A549 (cell line): ENCODE measurements around the gene PRKCZ. TPM values are rescaled to one million over a fixed set of nuclear protein-coding genes. Genes with fewer than 3 reads are reported as not detected.

Source experiments
- ATAC-seq, 2 experiments: fragments of 200-7000 bp in 1 of 2; fragments of >200 bp in 1 of 2; cut with Nextera tagmentation in 1 of 2; cut with Tn5 transposase in 1 of 2; 3 replicates each; pipeline versions ENCODE4 v1.8.0 to v1.9.1; 2018 to 2020; ENCODE audit warnings: mild to moderate bottlenecking in 1 of 2, moderate library complexity in 1 of 2
- CTCF ChIA-PET: fragments of 300-600 bp; sonication (Branson Sonifier 250); formaldehyde crosslinking; extraction: SDS; loops from one replicate; lab custom pipeline; 2021; ENCODE audit warnings: antibody characterized with exemption, inconsistent platforms; lab: Yijun Ruan, JAX
- POLR2A ChIA-PET: fragments of 350-600 bp; formaldehyde crosslinking; extraction: SDS; loops from one replicate; lab custom pipeline; 2021; ENCODE audit warnings: antibody characterized with exemption, inconsistent platforms; lab: Yijun Ruan, JAX
- DNase-seq, 2 experiments: peaks; one replicate each; pipeline versions ENCODE4 v3.0.0 to v3.0.0-alpha.2; 2011 to 2016; ENCODE audit warnings: low read depth in 1 of 2, low spot score in 1 of 2
- FAIRE-seq: peaks from 2 replicates; lab custom pipeline; 2011; peaks lifted over from hg19 to GRCh38; lab: Jason Lieb, UNC
- H3K27ac ChIP-seq, 2 experiments: fragments of >200 bp; sonication (Bioruptor Twin); formaldehyde crosslinking; 3 replicates each; pipeline ENCODE4 v1.5.1; 2016 to 2017
- H3K4me1 ChIP-seq: fragments of >200 bp; sonication (Bioruptor Twin); formaldehyde crosslinking; 3 replicates; pipeline ENCODE4 v1.6.1; 2016
- H3K4me2 ChIP-seq: fragments of >200 bp; sonication (Bioruptor Twin); formaldehyde crosslinking; 3 replicates; pipeline ENCODE4 v1.6.1; 2016
- H3K4me3 ChIP-seq: fragments of >200 bp; sonication (Bioruptor Twin); formaldehyde crosslinking; 3 replicates; pipeline ENCODE4 v1.5.1; 2016
- H3K9me3 ChIP-seq: fragments of >200 bp; sonication (Bioruptor Twin); formaldehyde crosslinking; 3 replicates; pipeline ENCODE4 v1.6.1; 2016
- EHMT2 ChIP-seq: fragments of 200-600 bp; sonication (generic); IDR thresholded peaks from 2 replicates; pipeline ENCODE4 v1.6.1; 2016; ENCODE audit warnings: antibody characterized with exemption, low read depth, mild to moderate bottlenecking, moderate library complexity
- ESRRA ChIP-seq: fragments of 150-350 bp; IDR thresholded peaks from 2 replicates; pipeline ENCODE4 v1.6.1; 2014; ENCODE audit warnings: mild to moderate bottlenecking, low read length, borderline replicate concordance
- FOSB ChIP-seq: fragments of 250-450 bp; sonication (Bioruptor Pico); IDR thresholded peaks from 2 replicates; pipeline ENCODE4 v1.5.0; 2020; ENCODE audit warnings: mild to moderate bottlenecking, moderate library complexity
- FOSL2 ChIP-seq, 2 experiments: fragments of 450-650 bp in 1 of 2; fragments of >200 bp in 1 of 2; sonication (Bioruptor Twin) in 1 of 2; formaldehyde crosslinking; IDR thresholded peaks; 2 replicates each; pipeline versions ENCODE4 v1.5.0 to v1.6.1; 2016 to 2020; ENCODE audit warnings: mild to moderate bottlenecking in 1 of 2, moderate library complexity in 1 of 2
- KDM5A ChIP-seq: fragments of 200-600 bp; sonication (generic); IDR thresholded peaks from 2 replicates; pipeline ENCODE4 v1.6.1; 2016; ENCODE audit warnings: antibody characterized with exemption, mild to moderate bottlenecking
- MYC ChIP-seq: IDR thresholded peaks from 2 replicates; pipeline ENCODE4 v1.6.1; 2012; ENCODE audit warnings: mild to moderate bottlenecking, inconsistent platforms, low read length, improper control_type of control experiment, borderline replicate concordance
- NPAS2 ChIP-seq: fragments of 250-450 bp; sonication (Bioruptor Pico); IDR thresholded peaks from 2 replicates; pipeline ENCODE4 v1.8.0; 2022; ENCODE audit warnings: mild to moderate bottlenecking, moderate library complexity, borderline replicate concordance
- POLR2A ChIP-seq: IDR thresholded peaks from 2 replicates; pipeline ENCODE4 v1.6.1; 2012; ENCODE audit warnings: mild to moderate bottlenecking, low read length
- POLR2AphosphoS2 ChIP-seq: conservative IDR thresholded peaks from 2 replicates; pipeline ENCODE4 v1.6.1; 2012; ENCODE audit warnings: low read length, improper control_type of control experiment, inconsistent platforms
- RARB ChIP-seq: fragments of 250-450 bp; sonication (Bioruptor Pico); IDR thresholded peaks from 2 replicates; pipeline ENCODE4 v1.8.0; 2021; ENCODE audit warnings: mild to moderate bottlenecking, moderate library complexity
- RFX5 ChIP-seq: fragments of 450-650 bp; IDR thresholded peaks from 2 replicates; pipeline ENCODE4 v1.7.1; 2014; ENCODE audit warnings: antibody characterized with exemption, mild to moderate bottlenecking, moderate library complexity
- RNF2 ChIP-seq: fragments of 200-600 bp; sonication (generic); IDR thresholded peaks from 2 replicates; pipeline ENCODE4 v1.6.1; 2016; ENCODE audit warnings: low read depth, mild to moderate bottlenecking, antibody characterized with exemption, moderate library complexity, borderline replicate concordance
- TFCP2L1 ChIP-seq: fragments of 250-450 bp; sonication (Bioruptor Pico); IDR thresholded peaks from 2 replicates; pipeline ENCODE4 v1.5.0; 2021; ENCODE audit warnings: mild to moderate bottlenecking
- ZNF302 ChIP-seq: fragments of 250-450 bp; sonication (Bioruptor Pico); IDR thresholded peaks from 2 replicates; pipeline ENCODE4 v1.9.0; 2021; ENCODE audit warnings: inconsistent platforms, mild to moderate bottlenecking, moderate library complexity
- ZSCAN20 ChIP-seq: fragments of 250-450 bp; sonication (Bioruptor Pico); IDR thresholded peaks from 2 replicates; pipeline ENCODE4 v1.8.0; 2022; ENCODE audit warnings: mild to moderate bottlenecking, moderate library complexity
- WGBS: methylation state at CpG from one replicate; pipeline ENCODE4 v1.1.6; 2017; ENCODE audit errors: missing lambda C conversion rate; 5-methylcytosine and 5-hydroxymethylcytosine counted together
- polyA plus RNA-seq, 4 experiments: library from polyadenylated mRNA; depleted of rRNA in 3 of 4; stranded (reverse); fragments of >200 nt; fragmentation: RNase III in 1 of 4; extraction: RNeasy Plus Mini Kit Qiagen cat#74134 plus additional on column Dnase treatment in 1 of 4; gene quantifications; 2 replicates in 3 of 4; 3 replicates in 1 of 4; pipeline ENCODE4 v1.2.3, GENCODE V29; 2011 to 2017
- TF ChIP-seq, protein P1 (sequence below): fragments of 450-650 bp; IDR thresholded peaks from 2 replicates; pipeline ENCODE4 v1.6.1; 2014; ENCODE audit warnings: antibody characterized with exemption
- TF ChIP-seq, protein P2 (sequence below): IDR thresholded peaks from 2 replicates; pipeline ENCODE4 v1.6.1; 2012
- TF ChIP-seq, protein P3 (sequence below): fragments of 150-350 bp; IDR thresholded peaks from 2 replicates; pipeline ENCODE4 v1.6.1; 2014; ENCODE audit warnings: low read depth, mild to moderate bottlenecking, low read length
- TF ChIP-seq, protein P4 (sequence below): fragments of >200 bp; sonication (Bioruptor Twin); formaldehyde crosslinking; IDR thresholded peaks from 3 replicates; pipeline ENCODE4 v1.5.1; 2016
- TF ChIP-seq, protein P5 (sequence below): fragments of >200 bp; sonication (Bioruptor Twin); formaldehyde crosslinking; IDR thresholded peaks from 3 replicates; pipeline ENCODE4 v1.6.1; 2016
- TF ChIP-seq, protein P6 (sequence below): fragments of 250-450 bp; sonication (Bioruptor Pico); IDR thresholded peaks from 2 replicates; pipeline ENCODE4 v1.5.0; 2020; ENCODE audit warnings: low read depth, mild to moderate bottlenecking, moderate library complexity
- TF ChIP-seq, protein P7 (sequence below): IDR thresholded peaks from 2 replicates; pipeline ENCODE4 v1.6.1; 2012
- TF ChIP-seq, protein P8 (sequence below): fragments of 250-450 bp; sonication (Bioruptor Pico); IDR thresholded peaks from 2 replicates; pipeline ENCODE4 v1.5.0; 2021; ENCODE audit warnings: mild to moderate bottlenecking, moderate library complexity, borderline replicate concordance

PRKCZ gene
- polyA plus RNA-seq, 2 of the 4 experiments (the other 2 are of a cell fraction), result 9.5 to 9.8 TPM

DNA sequence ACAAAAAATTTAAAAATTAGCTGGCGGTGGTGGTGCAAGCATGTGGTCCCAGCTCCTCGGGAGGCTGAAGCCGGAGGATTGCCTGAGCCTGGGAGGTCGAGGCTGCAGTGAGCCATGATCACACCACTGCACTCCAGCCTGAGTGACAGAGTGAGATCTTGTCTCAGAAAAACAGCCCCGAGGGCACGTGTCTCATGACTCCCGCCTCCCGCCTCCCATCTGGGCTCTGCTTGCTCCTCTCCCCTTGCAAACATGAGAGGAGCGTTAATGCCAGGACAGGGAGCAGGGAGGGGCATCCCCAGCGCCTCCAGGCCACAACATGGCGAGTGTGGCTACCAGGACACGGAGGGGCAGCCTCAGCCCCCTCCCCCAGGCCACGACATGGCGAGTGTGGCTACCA lies 116.0 kb downstream of the PRKCZ start:
- Histone ChIP-seq H3K4me3 (no peak overlapping the region), H3K4me1 (no peaks in the 10 kb centered on the region), H3K4me2 (no peak overlapping the region), H3K9me3 (no peaks in the 10 kb centered on the region), H3K27ac (no peak overlapping the region)
- TF ChIP-seq RFX5, result no peak
- TF ChIP-seq TFCP2L1 (CRISPR knock-in tag), result no peak
- no peak for TF ChIP-seq EHMT2
- TF ChIP-seq KDM5A, result no peak
- TF ChIP-seq MYC, result no peak
- TF ChIP-seq, protein P1, sequence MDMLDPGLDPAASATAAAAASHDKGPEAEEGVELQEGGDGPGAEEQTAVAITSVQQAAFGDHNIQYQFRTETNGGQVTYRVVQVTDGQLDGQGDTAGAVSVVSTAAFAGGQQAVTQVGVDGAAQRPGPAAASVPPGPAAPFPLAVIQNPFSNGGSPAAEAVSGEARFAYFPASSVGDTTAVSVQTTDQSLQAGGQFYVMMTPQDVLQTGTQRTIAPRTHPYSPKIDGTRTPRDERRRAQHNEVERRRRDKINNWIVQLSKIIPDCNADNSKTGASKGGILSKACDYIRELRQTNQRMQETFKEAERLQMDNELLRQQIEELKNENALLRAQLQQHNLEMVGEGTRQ, result no peak
- no peak for TF ChIP-seq RNF2
- TF ChIP-seq, protein P2, sequence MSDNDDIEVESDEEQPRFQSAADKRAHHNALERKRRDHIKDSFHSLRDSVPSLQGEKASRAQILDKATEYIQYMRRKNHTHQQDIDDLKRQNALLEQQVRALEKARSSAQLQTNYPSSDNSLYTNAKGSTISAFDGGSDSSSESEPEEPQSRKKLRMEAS, result no peak
- 83% methylated on average over 11 of the region's 14 CpGs for WGBS
- ATAC-seq, result no peak
- no peak for FAIRE-seq
- ChIA-PET POLR2A (no interaction called here), CTCF (interaction anchor here (1.4 to 4.7 kb wide), 2 partner anchors 8 to 121 kb away, joined by 3 to 28 read pairs; no protein-coding TSS in a partner anchor)
- no peak for DNase-seq

DNA sequence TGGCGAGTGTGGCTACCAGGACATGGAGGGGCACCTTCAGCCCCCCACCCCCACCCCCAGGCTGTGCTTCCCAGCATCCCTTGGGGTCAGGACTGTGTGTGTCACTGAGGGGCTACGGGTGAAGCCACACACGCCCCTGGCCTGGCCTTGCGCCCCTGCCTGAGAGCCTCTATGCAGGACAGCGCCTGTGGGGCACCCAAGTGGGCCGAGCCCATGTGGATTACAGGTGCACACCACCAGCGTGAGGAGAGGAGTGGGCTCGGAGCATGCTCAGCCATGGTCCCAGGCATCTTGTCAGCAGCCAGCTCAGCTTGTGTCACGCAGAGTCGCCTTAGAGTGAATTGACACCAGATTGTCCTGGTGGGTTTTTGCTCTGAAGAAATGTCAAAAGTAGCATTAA lies 116.5 kb downstream of the PRKCZ start:
- WGBS, result 97% methylated on average over 4 of the region's 10 CpGs
- DNase-seq, result no peak
- ChIA-PET POLR2A (no interaction called here), CTCF (interaction anchor here (0.7 to 1.4 kb wide), 2 partner anchors 98 to 122 kb away, joined by 3 read pairs; no protein-coding TSS in a partner anchor)
- Histone ChIP-seq H3K4me3 (no peak overlapping the region), H3K4me2 (no peak overlapping the region), H3K4me1 (no peaks in the 10 kb centered on the region), H3K9me3 (no peaks in the 10 kb centered on the region), H3K27ac (no peak overlapping the region)
- no peak for FAIRE-seq
- TF ChIP-seq, protein P3, sequence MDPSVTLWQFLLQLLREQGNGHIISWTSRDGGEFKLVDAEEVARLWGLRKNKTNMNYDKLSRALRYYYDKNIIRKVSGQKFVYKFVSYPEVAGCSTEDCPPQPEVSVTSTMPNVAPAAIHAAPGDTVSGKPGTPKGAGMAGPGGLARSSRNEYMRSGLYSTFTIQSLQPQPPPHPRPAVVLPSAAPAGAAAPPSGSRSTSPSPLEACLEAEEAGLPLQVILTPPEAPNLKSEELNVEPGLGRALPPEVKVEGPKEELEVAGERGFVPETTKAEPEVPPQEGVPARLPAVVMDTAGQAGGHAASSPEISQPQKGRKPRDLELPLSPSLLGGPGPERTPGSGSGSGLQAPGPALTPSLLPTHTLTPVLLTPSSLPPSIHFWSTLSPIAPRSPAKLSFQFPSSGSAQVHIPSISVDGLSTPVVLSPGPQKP, result no peak
- TF ChIP-seq POLR2A (no peak), ESRRA (no peak), EHMT2 (no peak), TFCP2L1 (CRISPR knock-in tag) (no peak), FOSB (no peak), RARB (no peak), FOSL2 (IDR thresholded peaks at IDR 0.05) (no peak), FOSL2 (CRISPR knock-in tag; IDR thresholded peaks at IDR 0.05) (no peak)
- TF ChIP-seq, protein P4, sequence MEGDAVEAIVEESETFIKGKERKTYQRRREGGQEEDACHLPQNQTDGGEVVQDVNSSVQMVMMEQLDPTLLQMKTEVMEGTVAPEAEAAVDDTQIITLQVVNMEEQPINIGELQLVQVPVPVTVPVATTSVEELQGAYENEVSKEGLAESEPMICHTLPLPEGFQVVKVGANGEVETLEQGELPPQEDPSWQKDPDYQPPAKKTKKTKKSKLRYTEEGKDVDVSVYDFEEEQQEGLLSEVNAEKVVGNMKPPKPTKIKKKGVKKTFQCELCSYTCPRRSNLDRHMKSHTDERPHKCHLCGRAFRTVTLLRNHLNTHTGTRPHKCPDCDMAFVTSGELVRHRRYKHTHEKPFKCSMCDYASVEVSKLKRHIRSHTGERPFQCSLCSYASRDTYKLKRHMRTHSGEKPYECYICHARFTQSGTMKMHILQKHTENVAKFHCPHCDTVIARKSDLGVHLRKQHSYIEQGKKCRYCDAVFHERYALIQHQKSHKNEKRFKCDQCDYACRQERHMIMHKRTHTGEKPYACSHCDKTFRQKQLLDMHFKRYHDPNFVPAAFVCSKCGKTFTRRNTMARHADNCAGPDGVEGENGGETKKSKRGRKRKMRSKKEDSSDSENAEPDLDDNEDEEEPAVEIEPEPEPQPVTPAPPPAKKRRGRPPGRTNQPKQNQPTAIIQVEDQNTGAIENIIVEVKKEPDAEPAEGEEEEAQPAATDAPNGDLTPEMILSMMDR, result no peak
- TF ChIP-seq, protein P5, sequence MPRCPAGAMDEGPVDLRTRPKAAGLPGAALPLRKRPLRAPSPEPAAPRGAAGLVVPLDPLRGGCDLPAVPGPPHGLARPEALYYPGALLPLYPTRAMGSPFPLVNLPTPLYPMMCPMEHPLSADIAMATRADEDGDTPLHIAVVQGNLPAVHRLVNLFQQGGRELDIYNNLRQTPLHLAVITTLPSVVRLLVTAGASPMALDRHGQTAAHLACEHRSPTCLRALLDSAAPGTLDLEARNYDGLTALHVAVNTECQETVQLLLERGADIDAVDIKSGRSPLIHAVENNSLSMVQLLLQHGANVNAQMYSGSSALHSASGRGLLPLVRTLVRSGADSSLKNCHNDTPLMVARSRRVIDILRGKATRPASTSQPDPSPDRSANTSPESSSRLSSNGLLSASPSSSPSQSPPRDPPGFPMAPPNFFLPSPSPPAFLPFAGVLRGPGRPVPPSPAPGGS, result no peak
- no peak for ATAC-seq

DNA sequence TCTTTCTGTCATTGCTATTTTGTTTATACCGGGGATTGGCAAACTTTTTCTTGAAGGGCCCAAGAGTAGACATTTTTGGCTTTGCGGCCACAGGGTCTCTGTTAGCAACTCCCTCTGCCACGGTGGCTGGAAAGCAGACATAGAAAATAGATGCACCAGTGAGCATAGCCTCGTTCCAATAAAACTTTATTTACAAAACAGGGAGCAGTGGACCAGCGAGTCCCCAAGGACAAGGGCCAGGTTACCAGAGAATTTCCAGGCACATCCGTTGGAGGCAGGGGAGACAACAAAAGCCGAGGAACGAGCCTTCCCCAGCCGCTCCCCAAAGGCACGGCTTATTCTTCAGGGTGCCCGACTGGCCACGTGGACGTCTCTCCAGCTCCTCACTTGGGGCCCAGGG lies 117.9 kb downstream of the PRKCZ start:
- H3K27ac ChIP-seq, result no peak overlapping the region
- H3K4me2 ChIP-seq, result no peak overlapping the region
- no peaks in the 10 kb centered on the region for H3K4me1 ChIP-seq
- 80% methylated on average over 11 of the region's 13 CpGs for WGBS
- no peak for ATAC-seq
- ChIA-PET CTCF (interaction anchor here (1.1 to 1.3 kb wide), 2 partner anchors 20 to 28 kb away, joined by 3 read pairs; no protein-coding TSS in a partner anchor), POLR2A (no interaction called here)
- no peak overlapping the region for H3K4me3 ChIP-seq
- no peak for DNase-seq
- no peak for FAIRE-seq
- H3K9me3 ChIP-seq, result no peaks in the 10 kb centered on the region
- TF ChIP-seq FOSL2 (IDR thresholded peaks at IDR 0.05) (no peak), FOSL2 (CRISPR knock-in tag; IDR thresholded peaks at IDR 0.05) (no peak), ZSCAN20 (CRISPR knock-in tag) (no peak), RNF2 (no peak), TFCP2L1 (CRISPR knock-in tag) (no peak), ZNF302 (CRISPR knock-in tag) (no peak), ESRRA (no peak), POLR2AphosphoS2 (no peak), NPAS2 (no peak)
- TF ChIP-seq, protein P6, sequence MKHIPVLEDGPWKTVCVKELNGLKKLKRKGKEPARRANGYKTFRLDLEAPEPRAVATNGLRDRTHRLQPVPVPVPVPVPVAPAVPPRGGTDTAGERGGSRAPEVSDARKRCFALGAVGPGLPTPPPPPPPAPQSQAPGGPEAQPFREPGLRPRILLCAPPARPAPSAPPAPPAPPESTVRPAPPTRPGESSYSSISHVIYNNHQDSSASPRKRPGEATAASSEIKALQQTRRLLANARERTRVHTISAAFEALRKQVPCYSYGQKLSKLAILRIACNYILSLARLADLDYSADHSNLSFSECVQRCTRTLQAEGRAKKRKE (CRISPR knock-in tag), result no peak
- TF ChIP-seq, protein P7, sequence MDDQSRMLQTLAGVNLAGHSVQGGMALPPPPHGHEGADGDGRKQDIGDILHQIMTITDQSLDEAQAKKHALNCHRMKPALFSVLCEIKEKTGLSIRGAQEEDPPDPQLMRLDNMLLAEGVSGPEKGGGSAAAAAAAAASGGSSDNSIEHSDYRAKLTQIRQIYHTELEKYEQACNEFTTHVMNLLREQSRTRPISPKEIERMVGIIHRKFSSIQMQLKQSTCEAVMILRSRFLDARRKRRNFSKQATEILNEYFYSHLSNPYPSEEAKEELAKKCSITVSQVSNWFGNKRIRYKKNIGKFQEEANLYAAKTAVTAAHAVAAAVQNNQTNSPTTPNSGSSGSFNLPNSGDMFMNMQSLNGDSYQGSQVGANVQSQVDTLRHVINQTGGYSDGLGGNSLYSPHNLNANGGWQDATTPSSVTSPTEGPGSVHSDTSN, result no peak
- TF ChIP-seq, protein P8, sequence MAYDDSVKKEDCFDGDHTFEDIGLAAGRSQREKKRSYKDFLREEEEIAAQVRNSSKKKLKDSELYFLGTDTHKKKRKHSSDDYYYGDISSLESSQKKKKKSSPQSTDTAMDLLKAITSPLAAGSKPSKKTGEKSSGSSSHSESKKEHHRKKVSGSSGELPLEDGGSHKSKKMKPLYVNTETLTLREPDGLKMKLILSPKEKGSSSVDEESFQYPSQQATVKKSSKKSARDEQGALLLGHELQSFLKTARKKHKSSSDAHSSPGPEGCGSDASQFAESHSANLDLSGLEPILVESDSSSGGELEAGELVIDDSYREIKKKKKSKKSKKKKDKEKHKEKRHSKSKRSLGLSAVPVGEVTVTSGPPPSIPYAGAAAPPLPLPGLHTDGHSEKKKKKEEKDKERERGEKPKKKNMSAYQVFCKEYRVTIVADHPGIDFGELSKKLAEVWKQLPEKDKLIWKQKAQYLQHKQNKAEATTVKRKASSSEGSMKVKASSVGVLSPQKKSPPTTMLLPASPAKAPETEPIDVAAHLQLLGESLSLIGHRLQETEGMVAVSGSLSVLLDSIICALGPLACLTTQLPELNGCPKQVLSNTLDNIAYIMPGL (CRISPR knock-in tag), result no peak
